WTC11 (cell line): Measurements from ENCODE around the gene GRB10. TPM values are rescaled to one million over a fixed set of nuclear protein-coding genes. Genes with fewer than 3 reads are reported as not detected.

ENCODE experiments used
- ATAC-seq: fragments of 200-7000 bp; cut with Tn5 transposase; 2 replicates; pipeline ENCODE4 v1.10.0; 2021; ENCODE audit warnings: mild to moderate bottlenecking, moderate library complexity
- CTCF ChIA-PET: fragments of 300-600 bp; sonication (Branson Sonifier 250); formaldehyde crosslinking; loops from one replicate; lab custom pipeline; 2021; ENCODE audit warnings: antibody characterized with exemption; lab: Charles Lee
- POLR2A ChIA-PET: fragments of 350-600 bp; sonication (Branson Sonifier 250); formaldehyde crosslinking; loops from one replicate; lab custom pipeline; 2021; ENCODE audit warnings: antibody characterized with exemption; lab: Charles Lee
- DNase-seq: peaks from one replicate; pipeline ENCODE4 v3.0.0; 2021; ENCODE audit warnings: low spot score
- H3K27ac Mint-ChIP-seq: 2 replicates; pipeline ENCODE4 v1.8.0; 2021; ENCODE audit warnings: mixed read lengths
- H3K27me3 Mint-ChIP-seq: 2 replicates; pipeline ENCODE4 v1.8.0; 2021; ENCODE audit warnings: low read depth, mild to moderate bottlenecking, moderate library complexity, mixed read lengths
- H3K36me3 Mint-ChIP-seq: 2 replicates; pipeline ENCODE4 v1.8.0; 2021; ENCODE audit warnings: mixed read lengths
- H3K4me1 Mint-ChIP-seq: 2 replicates; pipeline ENCODE4 v1.8.0; 2022; ENCODE audit warnings: mixed read lengths
- H3K4me3 Mint-ChIP-seq: 2 replicates; pipeline ENCODE4 v1.8.0; 2021; ENCODE audit warnings: mild to moderate bottlenecking, moderate library complexity, mixed read lengths
- H3K9me3 Mint-ChIP-seq: 2 replicates; pipeline ENCODE4 v1.8.0; 2021; ENCODE audit warnings: mixed read lengths
- AFF4 ChIP-seq: sonication (generic); formaldehyde crosslinking; IDR thresholded peaks from 2 replicates; pipeline ENCODE4 v1.8.1; 2023; ENCODE audit warnings: mild to moderate bottlenecking, missing genetic modification reagents, borderline replicate concordance
- AR ChIP-seq: fragments of 250-450 bp; sonication (Bioruptor Pico); IDR thresholded peaks from 2 replicates; pipeline ENCODE4 v1.9.0; 2021; ENCODE audit warnings: mild to moderate bottlenecking
- E2F4 ChIP-seq: sonication (generic); formaldehyde crosslinking; IDR thresholded peaks from 2 replicates; pipeline ENCODE4 v1.8.1; 2022; ENCODE audit warnings: low read depth, mild to moderate bottlenecking, moderate library complexity, missing genetic modification reagents, borderline replicate concordance
- ERG ChIP-seq: fragments of 250-450 bp; sonication (Bioruptor Pico); IDR thresholded peaks from 2 replicates; pipeline ENCODE4 v1.8.0; 2021; ENCODE audit warnings: mild to moderate bottlenecking
- GABPB1 ChIP-seq: sonication (generic); formaldehyde crosslinking; IDR thresholded peaks from 2 replicates; pipeline ENCODE4 v1.8.1; 2023; ENCODE audit warnings: mild to moderate bottlenecking, missing genetic modification reagents
- HMGXB4 ChIP-seq: sonication (generic); formaldehyde crosslinking; IDR thresholded peaks from 2 replicates; pipeline ENCODE4 v1.8.1; 2023; ENCODE audit warnings: mild to moderate bottlenecking, moderate library complexity, missing genetic modification reagents
- MXD4 ChIP-seq: fragments of 250-450 bp; sonication (Bioruptor Pico); IDR thresholded peaks from 2 replicates; pipeline ENCODE4 v1.8.0; 2021; ENCODE audit warnings: mild to moderate bottlenecking, moderate library complexity, borderline replicate concordance
- NR2C2 ChIP-seq: sonication (generic); formaldehyde crosslinking; IDR thresholded peaks from 2 replicates; pipeline ENCODE4 v1.8.0; 2022; ENCODE audit warnings: mild to moderate bottlenecking, missing genetic modification reagents
- PREB ChIP-seq: sonication (generic); formaldehyde crosslinking; IDR thresholded peaks from 2 replicates; pipeline ENCODE4 v1.8.1; 2022; ENCODE audit warnings: mild to moderate bottlenecking, missing genetic modification reagents, moderate library complexity, borderline replicate concordance
- PRRX2 ChIP-seq: fragments of 250-450 bp; sonication (Bioruptor Pico); IDR thresholded peaks from 2 replicates; pipeline ENCODE4 v1.8.0; 2021; ENCODE audit warnings: mild to moderate bottlenecking
- RELA ChIP-seq: sonication (generic); formaldehyde crosslinking; IDR thresholded peaks from 2 replicates; pipeline ENCODE4 v1.8.1; 2022; ENCODE audit warnings: missing genetic modification reagents, mild to moderate bottlenecking, borderline replicate concordance
- TCF7 ChIP-seq: sonication (generic); formaldehyde crosslinking; IDR thresholded peaks from 2 replicates; pipeline ENCODE4 v1.8.0; 2022; ENCODE audit warnings: mild to moderate bottlenecking, low read depth, missing genetic modification reagents, moderate library complexity
- ZNF121 ChIP-seq: sonication (generic); formaldehyde crosslinking; IDR thresholded peaks from 2 replicates; pipeline ENCODE4 v1.8.0; 2023; ENCODE audit warnings: missing genetic modification reagents
- ZNF232 ChIP-seq: sonication (generic); formaldehyde crosslinking; IDR thresholded peaks from 2 replicates; pipeline ENCODE4 v1.8.0; 2022; ENCODE audit warnings: mild to moderate bottlenecking, missing genetic modification reagents
- ZNF425 ChIP-seq: fragments of 250-450 bp; sonication (Bioruptor Pico); conservative IDR thresholded peaks from 2 replicates; pipeline ENCODE4 v1.9.0; 2021; ENCODE audit warnings: mild to moderate bottlenecking
- ZSCAN18 ChIP-seq: fragments of 250-450 bp; sonication (Bioruptor Pico); IDR thresholded peaks from 2 replicates; pipeline ENCODE4 v2.1.2; 2022; ENCODE audit warnings: mild to moderate bottlenecking, moderate library complexity
- total RNA-seq: library from RNA; stranded (reverse); gene quantifications from 3 replicates; pipeline ENCODE4 v1.2.3, GENCODE V29; 2021

Gene GRB10
- total RNA-seq, 1 experiment from 2014 or later = 103 TPM

- DNase-seq (no peak), ATAC-seq (no peak)
- CTCF ChIA-PET = interaction anchor here (0.6 to 1.5 kb wide), 2 partner anchors 17 to 24 kb away, joined by 3 to 5 read pairs; no protein-coding TSS in a partner anchor
- no peaks in the 10 kb centered on the region for H3K27me3 Mint-ChIP-seq
- H3K36me3 Mint-ChIP-seq = peaks cover 8% of the 10 kb centered on the region
- no peak within 1 kb of the TSS for H3K27ac Mint-ChIP-seq
- POLR2A ChIA-PET = no interaction called here
- H3K4me3 Mint-ChIP-seq = no peak within 1 kb of the TSS
- peaks cover 8% of the 10 kb centered on the region for H3K4me1 Mint-ChIP-seq
- peaks cover 21% of the 10 kb centered on the region for H3K9me3 Mint-ChIP-seq
- no peak for TF ChIP-seq NR2C2
- TF ChIP-seq E2F4 (CRISPR knock-in tag) = no peak
- no peak for TF ChIP-seq HMGXB4 (CRISPR knock-in tag)
- peak; percentile 44; the same call in 1 of the 2 replicates for TF ChIP-seq GABPB1
- TF ChIP-seq ZNF121 (CRISPR knock-in tag) = no peak
- no peak for TF ChIP-seq TCF7 (CRISPR knock-in tag)
- TF ChIP-seq ZNF425 (CRISPR knock-in tag) = no peak
Observed at GRCh38 chr7:50564640-50565558, 217.8 kb downstream of the GRB10 start, which contains the start of gene DDC. DDC (minus strand) TSS chr7:50565405; CDS start chr7:50544085, 21,320 bp downstream.

GRCh38 chr7:50564171-50564570 lies 218.5 kb downstream of the GRB10 start:
- peaks cover under 1% of the 10 kb centered on the region; the same call in 1 of the 2 replicates for H3K36me3 Mint-ChIP-seq
- ChIA-PET POLR2A (no interaction called here), CTCF (no interaction called here)
- ATAC-seq (no peak), DNase-seq (no peak)
- H3K4me1 Mint-ChIP-seq = peaks cover 8% of the 10 kb centered on the region
- no peak overlapping the region for H3K27ac Mint-ChIP-seq
- no peak overlapping the region for H3K4me3 Mint-ChIP-seq
- H3K27me3 Mint-ChIP-seq = no peaks in the 10 kb centered on the region
- peaks cover 14% of the 10 kb centered on the region for H3K9me3 Mint-ChIP-seq
- TF ChIP-seq RELA (CRISPR knock-in tag) = no peak
- TF ChIP-seq ERG (CRISPR knock-in tag) = no peak
- no peak for TF ChIP-seq ZNF121 (CRISPR knock-in tag)
- TF ChIP-seq MXD4 = no peak
- TF ChIP-seq ZNF232 (CRISPR knock-in tag) = no peak
- no peak for TF ChIP-seq ZSCAN18 (CRISPR knock-in tag)
- TF ChIP-seq AFF4 (CRISPR knock-in tag) = no peak
- TF ChIP-seq PREB (CRISPR knock-in tag) = no peak
- TF ChIP-seq AR (CRISPR knock-in tag) = no peak
- TF ChIP-seq PRRX2 (CRISPR knock-in tag) = no peak
